K562 (cell line): ENCODE data around the gene CDS2.

Experiments
- FOS ChIP-seq: IDR thresholded peaks from 3 replicates; pipeline ENCODE4 v1.6.1; 2011; ENCODE audit not compliant: insufficient read length; ENCODE audit errors: extremely low read depth
- GABPB1 ChIP-seq: sonication (generic); formaldehyde crosslinking; IDR thresholded peaks from 2 replicates; pipeline ENCODE4 v1.8.0; 2022; ENCODE audit warnings: mild to moderate bottlenecking, missing genetic modification reagents
- MEIS2 ChIP-seq: fragments of 450-650 bp; IDR thresholded peaks from 2 replicates; pipeline ENCODE4 v1.6.1; 2014; ENCODE audit warnings: mild to moderate bottlenecking; ENCODE audit not compliant: partially characterized antibody
- POLR2A ChIP-seq: fragments of 450-650 bp; conservative IDR thresholded peaks from 2 replicates; pipeline ENCODE4 v1.6.1; 2016
- SIN3B ChIP-seq: fragments of 450-650 bp; IDR thresholded peaks from 2 replicates; pipeline ENCODE4 v1.6.1; 2017; ENCODE audit warnings: low read depth, mild to moderate bottlenecking, moderate library complexity
- ZNF316 ChIP-seq: fragments of 450-650 bp; IDR thresholded peaks from 2 replicates; pipeline ENCODE4 v1.6.1; 2016
- TF ChIP-seq, protein P1 (sequence below), 2 experiments: fragments of 450-650 bp; formaldehyde crosslinking in 1 of 2; IDR thresholded peaks; 2 replicates each; pipeline versions ENCODE4 v1.4.0 to v1.6.1; 2014 to 2020; ENCODE audit warnings: mild to moderate bottlenecking in 2 of 2, borderline replicate concordance in 1 of 2, low read depth in 1 of 2
- TF ChIP-seq, protein P2 (sequence below): fragments of 450-650 bp; formaldehyde crosslinking; IDR thresholded peaks from 2 replicates; pipeline ENCODE4 v1.4.0; 2022; ENCODE audit warnings: missing genetic modification characterization

DNA sequence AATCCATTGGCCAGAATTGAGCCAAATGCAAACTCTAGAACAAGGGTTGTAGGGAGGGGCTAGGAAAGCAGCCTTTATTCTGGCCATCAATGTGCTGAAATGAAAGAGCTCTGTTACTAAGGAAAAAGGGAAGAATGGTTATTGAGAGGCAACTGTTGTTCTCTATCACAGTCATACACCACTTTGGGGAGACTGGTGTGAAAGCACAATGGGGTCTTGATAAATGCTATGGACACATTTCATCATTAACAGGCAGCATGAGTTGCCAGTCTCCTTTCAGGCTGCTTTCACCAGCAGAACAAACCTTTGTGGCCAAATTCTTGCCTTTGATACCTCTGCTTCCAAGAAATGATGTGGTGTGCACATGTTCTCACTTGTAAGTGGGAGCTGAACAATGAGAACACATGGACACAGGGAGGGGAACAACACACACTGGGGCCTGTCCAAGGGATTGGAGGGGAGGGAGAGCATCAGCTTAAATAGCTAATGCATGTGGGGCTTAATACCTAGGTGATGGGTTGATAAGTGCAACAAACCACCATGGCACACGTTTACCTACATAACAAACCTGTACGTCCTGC, 86.2 kb downstream of the CDS2 start:
- no peak for TF ChIP-seq ZNF316
- no peak for TF ChIP-seq GABPB1 (CRISPR knock-in tag)
- TF ChIP-seq FOS: no peak
- TF ChIP-seq, protein P1, sequence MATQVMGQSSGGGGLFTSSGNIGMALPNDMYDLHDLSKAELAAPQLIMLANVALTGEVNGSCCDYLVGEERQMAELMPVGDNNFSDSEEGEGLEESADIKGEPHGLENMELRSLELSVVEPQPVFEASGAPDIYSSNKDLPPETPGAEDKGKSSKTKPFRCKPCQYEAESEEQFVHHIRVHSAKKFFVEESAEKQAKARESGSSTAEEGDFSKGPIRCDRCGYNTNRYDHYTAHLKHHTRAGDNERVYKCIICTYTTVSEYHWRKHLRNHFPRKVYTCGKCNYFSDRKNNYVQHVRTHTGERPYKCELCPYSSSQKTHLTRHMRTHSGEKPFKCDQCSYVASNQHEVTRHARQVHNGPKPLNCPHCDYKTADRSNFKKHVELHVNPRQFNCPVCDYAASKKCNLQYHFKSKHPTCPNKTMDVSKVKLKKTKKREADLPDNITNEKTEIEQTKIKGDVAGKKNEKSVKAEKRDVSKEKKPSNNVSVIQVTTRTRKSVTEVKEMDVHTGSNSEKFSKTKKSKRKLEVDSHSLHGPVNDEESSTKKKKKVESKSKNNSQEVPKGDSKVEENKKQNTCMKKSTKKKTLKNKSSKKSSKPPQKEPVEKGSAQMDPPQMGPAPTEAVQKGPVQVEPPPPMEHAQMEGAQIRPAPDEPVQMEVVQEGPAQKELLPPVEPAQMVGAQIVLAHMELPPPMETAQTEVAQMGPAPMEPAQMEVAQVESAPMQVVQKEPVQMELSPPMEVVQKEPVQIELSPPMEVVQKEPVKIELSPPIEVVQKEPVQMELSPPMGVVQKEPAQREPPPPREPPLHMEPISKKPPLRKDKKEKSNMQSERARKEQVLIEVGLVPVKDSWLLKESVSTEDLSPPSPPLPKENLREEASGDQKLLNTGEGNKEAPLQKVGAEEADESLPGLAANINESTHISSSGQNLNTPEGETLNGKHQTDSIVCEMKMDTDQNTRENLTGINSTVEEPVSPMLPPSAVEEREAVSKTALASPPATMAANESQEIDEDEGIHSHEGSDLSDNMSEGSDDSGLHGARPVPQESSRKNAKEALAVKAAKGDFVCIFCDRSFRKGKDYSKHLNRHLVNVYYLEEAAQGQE (IDR thresholded peaks at IDR 0.05; ENCODE audit: borderline replicate concordance): no peak
- TF ChIP-seq, protein P1 (CRISPR knock-in tag; IDR thresholded peaks at IDR 0.05; ENCODE audit: low read depth): no peak
- TF ChIP-seq POLR2A: no peak
- TF ChIP-seq SIN3B: no peak
- TF ChIP-seq MEIS2: no peak
- TF ChIP-seq, protein P2, sequence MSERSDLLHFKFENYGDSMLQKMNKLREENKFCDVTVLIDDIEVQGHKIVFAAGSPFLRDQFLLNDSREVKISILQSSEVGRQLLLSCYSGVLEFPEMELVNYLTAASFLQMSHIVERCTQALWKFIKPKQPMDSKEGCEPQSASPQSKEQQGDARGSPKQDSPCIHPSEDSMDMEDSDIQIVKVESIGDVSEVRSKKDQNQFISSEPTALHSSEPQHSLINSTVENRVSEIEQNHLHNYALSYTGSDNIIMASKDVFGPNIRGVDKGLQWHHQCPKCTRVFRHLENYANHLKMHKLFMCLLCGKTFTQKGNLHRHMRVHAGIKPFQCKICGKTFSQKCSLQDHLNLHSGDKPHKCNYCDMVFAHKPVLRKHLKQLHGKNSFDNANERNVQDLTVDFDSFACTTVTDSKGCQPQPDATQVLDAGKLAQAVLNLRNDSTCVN (CRISPR knock-in tag): no peak
